Measurements from ENCODE around the gene ST8SIA6. TPM values are rescaled to one million over a fixed set of nuclear protein-coding genes. Genes with fewer than 3 reads are reported as not detected.

Gene ST8SIA6
- 17.8 TPM for total RNA-seq

GRCh38 chr10:17454161-17455014 is at the start of gene ST8SIA6:
ST8SIA6 (minus strand) TSS chr10:17454595; CDS start chr10:17454255, 340 bp downstream.

Small RNAs within 50 kb of the gene (small RNA-seq; reads per million reads assigned to genes)
- not detected for gene RF00019

Other genes starting within 250 kb of the ST8SIA6 start
- 259 TPM for gene VIM, start 226.4 kb downstream of the ST8SIA6 start, total RNA-seq
- 32.3 TPM for gene HACD1, start 162.8 kb upstream of the ST8SIA6 start, total RNA-seq
- gene STAM, start 189.6 kb upstream of the ST8SIA6 start, total RNA-seq = 46.1 TPM